Measurements from ENCODE around the gene CRADD. TPM values are rescaled to one million over a fixed set of nuclear protein-coding genes. Genes with fewer than 3 reads are reported as not detected.
A peak's percentile ranks its signal among the peaks of the same experiment; 100 is the strongest.

Gene CRADD
- total RNA-seq, 6 experiments from 2014 or later, result 17.2 to 65.3 (median 30.8) TPM

- Histone ChIP-seq H3K36me3 (no peaks in the 10 kb centered on the region), H3K4me3 (no peak overlapping the region), H3K27me3 (no peaks in the 10 kb centered on the region), H3K4me1 (peaks cover 0 to 14% (median 3%) of the 10 kb centered on the region in 4 donors), H3K27ac (peak overlapping the region in 1 of 3 donors; percentile 26), H3K9me3 (no peaks in the 10 kb centered on the region)
- TF ChIP-seq POLR2A (IDR thresholded peaks at IDR 0.05) (no peak), CTCF (IDR thresholded peaks at IDR 0.05) (no peak)
- 49% methylated on average over 8 of the region's 11 CpGs for WGBS (ENCODE audit: insufficient coverage, low coverage, low lambda C conversion rate, missing lambda C conversion rate)
- DNase-seq (no peak), ATAC-seq (peak; percentile 38 to 62 (median 59))
- intact Hi-C loops (cut with DNase I), result no loop called here
Observed at GRCh38 chr12:93848523-93849101, 171.4 kb downstream of the CRADD start.

GRCh38 chr12:93849946-93850345, 172.8 kb downstream of the CRADD start:
- 93% methylated on average over 4 of the region's 15 CpGs for WGBS (ENCODE audit: insufficient coverage, low coverage, low lambda C conversion rate, missing lambda C conversion rate)
- Histone ChIP-seq H3K27me3 (no peaks in the 10 kb centered on the region), H3K4me1 (peaks cover 0 to 3% (median under 1%) of the 10 kb centered on the region in 4 donors), H3K27ac (no peak overlapping the region), H3K9me3 (no peaks in the 10 kb centered on the region), H3K36me3 (no peaks in the 10 kb centered on the region), H3K4me3 (no peak overlapping the region)
- no peak for TF ChIP-seq POLR2A (IDR thresholded peaks at IDR 0.05)
- no peak for TF ChIP-seq CTCF (IDR thresholded peaks at IDR 0.05)
- no peak for ATAC-seq
- DNase-seq, result no peak
- intact Hi-C loops (cut with DNase I), result no loop called here

GRCh38 chr12:93850481-93851256, 173.5 kb downstream of the CRADD start:
- ATAC-seq, result no peak
- Histone ChIP-seq H3K9me3 (no peaks in the 10 kb centered on the region), H3K4me1 (no peaks in the 10 kb centered on the region), H3K27me3 (no peaks in the 10 kb centered on the region), H3K27ac (no peak overlapping the region), H3K4me3 (no peak overlapping the region), H3K36me3 (no peaks in the 10 kb centered on the region)
- TF ChIP-seq POLR2A (IDR thresholded peaks at IDR 0.05) (no peak), CTCF (IDR thresholded peaks at IDR 0.05) (no peak)
- WGBS (ENCODE audit: insufficient coverage, low coverage, low lambda C conversion rate, missing lambda C conversion rate), result 90% methylated on average over 7 of the region's 7 CpGs
- DNase-seq, result no peak
- intact Hi-C loops (cut with DNase I), result no loop called here

GRCh38 chr12:93851257-93851671, 174.1 kb downstream of the CRADD start:
- H3K4me3 ChIP-seq, result no peak overlapping the region
- H3K36me3 ChIP-seq, result no peaks in the 10 kb centered on the region
- H3K27ac ChIP-seq, result no peak overlapping the region
- WGBS (ENCODE audit: insufficient coverage, low coverage, low lambda C conversion rate, missing lambda C conversion rate), result 58% methylated on average over 4 of the region's 4 CpGs
- H3K4me1 ChIP-seq, result no peaks in the 10 kb centered on the region
- DNase-seq (no peak), ATAC-seq (no peak)
- intact Hi-C loops (cut with DNase I), result no loop called here
- no peaks in the 10 kb centered on the region for H3K27me3 ChIP-seq
- no peak for TF ChIP-seq CTCF (IDR thresholded peaks at IDR 0.05)
- TF ChIP-seq POLR2A (IDR thresholded peaks at IDR 0.05), result no peak
- H3K9me3 ChIP-seq, result no peaks in the 10 kb centered on the region
